ENCODE measurements around the gene TENT5C.

The TENT5C gene

DNA sequence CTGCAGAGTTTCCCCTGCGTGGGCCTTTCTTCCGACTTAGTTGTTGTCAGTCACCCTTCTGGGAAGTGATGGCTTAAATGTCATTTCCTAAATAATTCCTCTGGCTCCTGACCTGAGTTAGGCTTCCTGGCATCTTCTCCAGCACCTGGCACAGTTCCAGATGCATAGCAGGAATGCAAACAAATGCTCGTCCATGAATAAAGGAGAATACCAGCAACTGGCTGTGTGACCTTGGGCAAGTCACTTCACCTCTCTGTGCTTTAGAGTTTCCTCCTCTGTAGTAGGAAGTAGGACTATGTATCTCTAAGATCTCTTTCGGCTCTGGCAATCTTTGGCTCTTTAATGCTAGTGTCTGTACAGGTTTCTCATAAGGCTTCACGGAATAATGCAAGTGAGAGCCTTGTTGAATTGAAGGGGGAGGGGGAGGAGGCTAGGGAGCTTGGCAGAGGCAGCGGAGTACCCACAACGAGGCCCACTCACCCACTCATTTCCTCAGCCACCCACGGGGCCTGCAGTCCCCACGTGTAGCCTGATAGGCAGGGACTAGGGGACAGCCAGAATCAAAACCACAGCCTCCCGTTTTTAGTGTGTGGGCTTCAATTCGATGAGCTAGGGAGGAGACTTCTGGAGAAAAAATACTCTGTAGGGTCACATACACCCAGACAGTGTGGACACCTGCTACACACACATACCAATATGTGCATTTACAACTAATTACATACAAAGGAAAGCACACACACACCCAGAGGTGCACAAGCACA is 48.1 kb downstream of the TENT5C start:
- CTCF ChIA-PET, result no interaction called here
- POLR2A ChIA-PET, result no interaction called here
- TF ChIP-seq BHLHE40 (IDR thresholded peaks at IDR 0.05; ENCODE audit: borderline replicate concordance), result no peak
- no peak for TF ChIP-seq ZNF384 (IDR thresholded peaks at IDR 0.05)
- TF ChIP-seq FOXK2 (IDR thresholded peaks at IDR 0.05), result no peak
- no peak for TF ChIP-seq ELF4 (IDR thresholded peaks at IDR 0.05)
- no peak for TF ChIP-seq CTBP1 (IDR thresholded peaks at IDR 0.05; ENCODE audit: borderline replicate concordance)
- TF ChIP-seq SUZ12 (IDR thresholded peaks at IDR 0.05), result no peak
- TF ChIP-seq, protein P1, sequence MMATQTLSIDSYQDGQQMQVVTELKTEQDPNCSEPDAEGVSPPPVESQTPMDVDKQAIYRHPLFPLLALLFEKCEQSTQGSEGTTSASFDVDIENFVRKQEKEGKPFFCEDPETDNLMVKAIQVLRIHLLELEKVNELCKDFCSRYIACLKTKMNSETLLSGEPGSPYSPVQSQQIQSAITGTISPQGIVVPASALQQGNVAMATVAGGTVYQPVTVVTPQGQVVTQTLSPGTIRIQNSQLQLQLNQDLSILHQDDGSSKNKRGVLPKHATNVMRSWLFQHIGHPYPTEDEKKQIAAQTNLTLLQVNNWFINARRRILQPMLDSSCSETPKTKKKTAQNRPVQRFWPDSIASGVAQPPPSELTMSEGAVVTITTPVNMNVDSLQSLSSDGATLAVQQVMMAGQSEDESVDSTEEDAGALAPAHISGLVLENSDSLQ (IDR thresholded peaks at IDR 0.05), result no peak
- no peak for TF ChIP-seq FOXM1 (IDR thresholded peaks at IDR 0.05; ENCODE audit: borderline replicate concordance)
- no peak for DNase-seq (ENCODE audit: extremely low spot score)

DNA sequence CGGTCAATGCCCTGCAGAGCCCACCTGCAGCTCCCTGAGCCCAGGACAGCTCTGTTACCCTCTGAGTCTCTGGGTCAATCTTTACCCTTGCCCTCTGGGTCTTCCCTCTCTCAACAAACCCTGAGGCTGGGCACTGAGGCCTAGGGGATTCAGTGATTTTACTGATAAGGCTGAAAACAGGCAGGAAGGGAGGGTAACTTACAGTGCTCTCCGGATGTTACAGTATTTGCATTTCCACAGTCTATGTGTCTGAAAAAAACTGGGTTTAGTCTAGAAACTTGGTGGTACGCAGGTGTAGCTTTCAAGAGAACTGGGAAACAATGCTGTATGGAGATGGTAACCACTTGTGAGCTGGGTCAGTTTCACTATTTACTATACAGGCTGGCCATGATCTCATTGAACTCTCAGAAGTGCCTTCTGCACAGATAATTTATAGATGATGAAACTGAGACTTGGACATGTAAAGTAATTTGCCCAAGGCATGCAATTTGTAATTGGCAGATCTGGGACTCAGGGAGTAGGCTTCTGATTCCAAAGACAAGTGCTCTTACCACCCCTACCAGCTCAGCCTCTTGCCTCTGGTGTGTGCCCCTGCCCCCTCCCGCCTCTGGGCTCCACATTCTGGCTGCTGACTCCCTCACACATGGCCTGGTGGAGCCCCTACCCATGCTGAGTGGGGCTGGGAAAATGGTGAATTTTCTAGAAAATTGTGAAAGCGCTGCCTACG is 48.8 kb downstream of the TENT5C start:
- TF ChIP-seq, protein P1 (IDR thresholded peaks at IDR 0.05), result 0 out of 2 replicates have a peak, but pooled peaks have one; percentile 14
- TF ChIP-seq BHLHE40 (IDR thresholded peaks at IDR 0.05; ENCODE audit: borderline replicate concordance), result no peak
- DNase-seq (ENCODE audit: extremely low spot score), result no peak
- ChIA-PET CTCF (no interaction called here), POLR2A (interaction anchor here (1.0 kb wide), 1 partner anchor 48 kb away, joined by 3 read pairs; no protein-coding TSS in a partner anchor)

DNA sequence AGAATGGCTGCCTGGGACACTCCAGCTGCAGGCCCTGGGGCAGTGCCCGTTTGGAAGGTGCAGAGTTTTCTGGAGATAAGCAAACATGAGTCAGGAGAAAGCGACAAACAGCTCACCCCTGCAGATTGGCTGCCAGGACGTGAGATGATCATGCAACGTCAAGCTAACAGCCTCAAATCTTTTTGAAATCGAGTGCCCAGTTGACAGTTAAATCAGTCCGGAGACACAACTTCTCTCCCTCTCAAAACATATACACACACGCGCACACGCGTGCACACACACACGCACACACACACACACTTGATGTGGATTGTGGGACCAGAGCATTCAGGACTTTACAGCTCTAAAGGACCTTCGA is 49.4 kb downstream of the TENT5C start:
- no peak for DNase-seq (ENCODE audit: extremely low spot score)
- no peak for TF ChIP-seq TARDBP (IDR thresholded peaks at IDR 0.05)
- TF ChIP-seq, protein P1 (IDR thresholded peaks at IDR 0.05), result no peak
- TF ChIP-seq SP1 (IDR thresholded peaks at IDR 0.05), result no peak
- no peak for TF ChIP-seq LEF1 (IDR thresholded peaks at IDR 0.05; ENCODE audit: borderline replicate concordance)
- TF ChIP-seq L3MBTL2 (conservative IDR thresholded peaks at IDR 0.05), result no peak
- no peak for TF ChIP-seq FOXA1 (IDR thresholded peaks at IDR 0.05)
- TF ChIP-seq BHLHE40 (IDR thresholded peaks at IDR 0.05; ENCODE audit: borderline replicate concordance), result no peak
- TF ChIP-seq SUZ12 (IDR thresholded peaks at IDR 0.05), result no peak
- no peak for TF ChIP-seq ELF4 (IDR thresholded peaks at IDR 0.05)
- TF ChIP-seq CTBP1 (IDR thresholded peaks at IDR 0.05; ENCODE audit: borderline replicate concordance), result no peak
- no peak for TF ChIP-seq FOXK2 (IDR thresholded peaks at IDR 0.05)
- CTCF ChIA-PET, result no interaction called here
- POLR2A ChIA-PET, result interaction anchor here (1.0 kb wide), 1 partner anchor 49 kb away, joined by 3 read pairs; no protein-coding TSS in a partner anchor

DNA sequence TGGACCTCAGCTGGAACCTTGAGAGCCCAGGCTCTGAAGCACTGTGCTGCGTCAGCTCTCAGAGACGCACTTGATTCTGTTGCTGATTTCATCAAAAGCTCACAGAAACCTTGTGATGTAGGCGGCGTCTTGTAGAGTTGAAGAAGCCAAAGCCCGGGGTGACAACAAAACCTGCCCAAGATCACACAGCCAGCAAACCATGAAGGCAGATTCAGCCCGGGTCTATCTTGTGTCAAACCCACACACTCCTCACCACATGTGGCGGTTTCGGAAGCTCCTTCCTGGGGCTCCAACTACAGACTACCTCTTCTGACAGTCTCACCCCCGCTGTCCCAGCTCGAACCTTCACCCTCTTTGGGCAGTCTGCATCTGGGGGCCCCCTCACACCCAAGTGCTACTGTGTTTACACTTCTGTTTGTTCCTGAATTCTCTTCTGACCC is 50.4 kb downstream of the TENT5C start:
- no peak for TF ChIP-seq ARNT (IDR thresholded peaks at IDR 0.05)
- TF ChIP-seq LEF1 (IDR thresholded peaks at IDR 0.05; ENCODE audit: borderline replicate concordance), result no peak
- TF ChIP-seq ZNF384 (IDR thresholded peaks at IDR 0.05), result no peak
- TF ChIP-seq FOXM1 (IDR thresholded peaks at IDR 0.05; ENCODE audit: borderline replicate concordance), result no peak
- no peak for TF ChIP-seq L3MBTL2 (conservative IDR thresholded peaks at IDR 0.05)
- TF ChIP-seq NFRKB (IDR thresholded peaks at IDR 0.05), result no peak
- no peak for TF ChIP-seq ELF4 (IDR thresholded peaks at IDR 0.05)
- no peak for TF ChIP-seq BHLHE40 (IDR thresholded peaks at IDR 0.05; ENCODE audit: borderline replicate concordance)
- TF ChIP-seq, protein P1 (IDR thresholded peaks at IDR 0.05), result no peak
- TF ChIP-seq SP1 (IDR thresholded peaks at IDR 0.05), result no peak
- TF ChIP-seq FOXK2 (IDR thresholded peaks at IDR 0.05), result no peak
- TF ChIP-seq TARDBP (IDR thresholded peaks at IDR 0.05), result no peak
- no peak for TF ChIP-seq HDGF (IDR thresholded peaks at IDR 0.05; ENCODE audit: borderline replicate concordance)
- ChIA-PET POLR2A (no interaction called here), CTCF (no interaction called here)
- no peak for DNase-seq (ENCODE audit: extremely low spot score)

DNA sequence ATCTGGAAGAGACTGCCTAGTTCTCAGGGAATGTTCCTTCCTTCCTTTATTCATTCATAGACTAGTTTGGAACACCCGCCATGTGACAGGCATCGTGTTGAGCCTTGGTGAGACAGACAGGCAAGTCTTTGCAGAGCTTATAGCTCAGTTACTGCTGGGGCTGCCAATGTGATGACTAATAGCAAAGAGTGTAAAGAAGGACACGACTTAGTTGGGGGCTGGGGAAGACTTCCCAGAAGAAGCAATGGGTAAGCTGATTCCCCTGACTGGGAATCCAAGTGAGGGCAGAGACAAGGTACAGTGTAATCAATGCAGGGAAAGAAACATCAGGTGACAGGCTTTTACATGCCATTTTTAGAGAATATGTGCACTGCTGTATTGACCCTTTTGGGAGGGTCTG is 51.2 kb downstream of the TENT5C start:
- DNase-seq (ENCODE audit: extremely low spot score), result no peak
- ChIA-PET CTCF (interaction anchor here (1.1 kb wide), 1 partner anchor 122 kb away, joined by 5 read pairs; no protein-coding TSS in a partner anchor), POLR2A (no interaction called here)
- TF ChIP-seq, protein P1 (IDR thresholded peaks at IDR 0.05), result 0 out of 2 replicates have a peak, but pooled peaks have one; percentile 6
- TF ChIP-seq ARNT (IDR thresholded peaks at IDR 0.05) (no peak), L3MBTL2 (conservative IDR thresholded peaks at IDR 0.05) (no peak)

All from HEK293T (cell line).